ENCODE data around the gene PYY.
"Not testable (repeated sequence)": the region's sequence is repeated elsewhere in the genome, so short reads cannot be mapped to it uniquely, and the experiment has no call there.

Gene PYY

GRCh38 chr17:43935926-43936261 is 17.8 kb downstream of the PYY start:
- H3K4me3 ChIP-seq (ENCODE audit: low read depth, low read length): no peak overlapping the region
- DNase-seq (ENCODE audit: low read depth): no peak
- no peak for TF ChIP-seq CTCF (conservative IDR thresholded peaks at IDR 0.05; ENCODE audit: low read depth, low read length)

- H3K4me3 ChIP-seq (ENCODE audit: low read depth, low read length): no peak overlapping the region
- no peak for TF ChIP-seq CTCF (conservative IDR thresholded peaks at IDR 0.05; ENCODE audit: low read depth, low read length)
- DNase-seq (ENCODE audit: low read depth): no peak
These were observed 18.4 kb downstream of the PYY start for GRCh38 chr17:43935204-43935925.

GRCh38 chr17:43932923-43933322 is 20.8 kb downstream of the PYY start:
- DNase-seq (ENCODE audit: low read depth): no peak
- TF ChIP-seq CTCF (conservative IDR thresholded peaks at IDR 0.05; ENCODE audit: low read depth, low read length): no peak
- no peak overlapping the region for H3K4me3 ChIP-seq (ENCODE audit: low read depth, low read length)

- DNase-seq (ENCODE audit: low read depth): no peak
- H3K4me3 ChIP-seq (ENCODE audit: low read depth, low read length): no peak overlapping the region
- TF ChIP-seq CTCF (conservative IDR thresholded peaks at IDR 0.05; ENCODE audit: low read depth, low read length): no peak
These were observed 21.4 kb downstream of the PYY start for GRCh38 chr17:43932357-43932756.

- H3K4me3 ChIP-seq (ENCODE audit: low read depth, low read length): no peak overlapping the region
- TF ChIP-seq CTCF (conservative IDR thresholded peaks at IDR 0.05; ENCODE audit: low read depth, low read length): no peak
- no peak for DNase-seq (ENCODE audit: low read depth)
These were observed 22.6 kb downstream of the PYY start for GRCh38 chr17:43931062-43931571.

GRCh38 chr17:43928609-43929008 is 25.1 kb downstream of the PYY start:
- no peak for DNase-seq (ENCODE audit: low read depth)

GRCh38 chr17:43927929-43928328 is 25.8 kb downstream of the PYY start:
- H3K4me3 ChIP-seq (ENCODE audit: low read depth, low read length); DNase-seq (ENCODE audit: low read depth): not testable (repeated sequence)

More at GRCh38 chr17:43928609-43929008, 25.1 kb downstream of the PYY start:
- no peak overlapping the region for H3K4me3 ChIP-seq (ENCODE audit: low read depth, low read length)
- no peak for TF ChIP-seq CTCF (conservative IDR thresholded peaks at IDR 0.05; ENCODE audit: low read depth, low read length)

Data from choroid plexus epithelial cell (primary cell).